Nephron progenitor cell (in vitro differentiated cells): Measurements from ENCODE around the gene ADCY7.
A peak's percentile ranks its signal among the peaks of the same experiment; 100 is the strongest.

ENCODE experiments used
- DNase-seq: peaks from one replicate; pipeline ENCODE4 v3.0.0; 2021
- H3K27ac Mint-ChIP-seq: 2 replicates; pipeline ENCODE4 v1.8.0; 2021; ENCODE audit warnings: mild to moderate bottlenecking, moderate library complexity, mixed read lengths
- H3K27me3 Mint-ChIP-seq: 2 replicates; pipeline ENCODE4 v1.8.0; 2021; ENCODE audit warnings: mild to moderate bottlenecking, low read depth, mixed read lengths; ENCODE audit not compliant: poor library complexity
- H3K36me3 Mint-ChIP-seq: 2 replicates; pipeline ENCODE4 v1.8.0; 2021; ENCODE audit warnings: low read depth, mixed read lengths
- H3K4me1 Mint-ChIP-seq: 2 replicates; pipeline ENCODE4 v1.8.0; 2021; ENCODE audit warnings: mixed read lengths
- H3K4me3 Mint-ChIP-seq: 2 replicates; pipeline ENCODE4 v1.8.0; 2021; ENCODE audit warnings: mild to moderate bottlenecking, moderate library complexity, mixed read lengths
- H3K9me3 Mint-ChIP-seq: 2 replicates; pipeline ENCODE4 v1.8.0; 2021; ENCODE audit warnings: mild to moderate bottlenecking, moderate library complexity, mixed read lengths
- TF ChIP-seq, protein P1 (sequence below): fragments of 200-600 bp; sonication (generic); IDR thresholded peaks from 2 replicates; pipeline ENCODE4 v1.5.0; 2021; ENCODE audit warnings: antibody characterized with exemption

ADCY7 gene

DNA sequence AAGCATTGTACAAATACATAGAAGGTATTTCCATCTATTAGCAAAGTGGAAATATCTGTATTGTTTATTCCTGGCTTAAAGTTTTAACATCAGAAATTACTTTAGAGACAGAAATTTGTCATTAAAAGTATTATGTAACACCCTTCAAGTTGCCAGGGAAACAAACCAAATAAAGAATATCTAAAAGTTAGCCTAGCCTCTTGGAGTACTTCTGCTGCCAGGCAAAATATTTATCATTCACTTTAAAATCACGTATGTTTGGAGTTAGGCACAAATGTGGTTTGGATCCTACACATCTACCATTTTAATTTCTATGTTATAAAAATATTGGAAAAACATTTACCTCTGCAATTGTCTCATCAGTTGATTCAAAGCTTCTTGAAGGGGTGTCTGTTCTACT is 87.7 kb downstream of the ADCY7 start:
- Mint-ChIP-seq H3K27me3 (no peaks in the 10 kb centered on the region), H3K27ac (no peak overlapping the region), H3K9me3 (peaks cover 10% of the 10 kb centered on the region), H3K4me1 (no peaks in the 10 kb centered on the region), H3K36me3 (peaks cover 89% of the 10 kb centered on the region), H3K4me3 (no peak overlapping the region)
- TF ChIP-seq, protein P1, sequence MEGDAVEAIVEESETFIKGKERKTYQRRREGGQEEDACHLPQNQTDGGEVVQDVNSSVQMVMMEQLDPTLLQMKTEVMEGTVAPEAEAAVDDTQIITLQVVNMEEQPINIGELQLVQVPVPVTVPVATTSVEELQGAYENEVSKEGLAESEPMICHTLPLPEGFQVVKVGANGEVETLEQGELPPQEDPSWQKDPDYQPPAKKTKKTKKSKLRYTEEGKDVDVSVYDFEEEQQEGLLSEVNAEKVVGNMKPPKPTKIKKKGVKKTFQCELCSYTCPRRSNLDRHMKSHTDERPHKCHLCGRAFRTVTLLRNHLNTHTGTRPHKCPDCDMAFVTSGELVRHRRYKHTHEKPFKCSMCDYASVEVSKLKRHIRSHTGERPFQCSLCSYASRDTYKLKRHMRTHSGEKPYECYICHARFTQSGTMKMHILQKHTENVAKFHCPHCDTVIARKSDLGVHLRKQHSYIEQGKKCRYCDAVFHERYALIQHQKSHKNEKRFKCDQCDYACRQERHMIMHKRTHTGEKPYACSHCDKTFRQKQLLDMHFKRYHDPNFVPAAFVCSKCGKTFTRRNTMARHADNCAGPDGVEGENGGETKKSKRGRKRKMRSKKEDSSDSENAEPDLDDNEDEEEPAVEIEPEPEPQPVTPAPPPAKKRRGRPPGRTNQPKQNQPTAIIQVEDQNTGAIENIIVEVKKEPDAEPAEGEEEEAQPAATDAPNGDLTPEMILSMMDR, result no peak
- no peak for DNase-seq

DNA sequence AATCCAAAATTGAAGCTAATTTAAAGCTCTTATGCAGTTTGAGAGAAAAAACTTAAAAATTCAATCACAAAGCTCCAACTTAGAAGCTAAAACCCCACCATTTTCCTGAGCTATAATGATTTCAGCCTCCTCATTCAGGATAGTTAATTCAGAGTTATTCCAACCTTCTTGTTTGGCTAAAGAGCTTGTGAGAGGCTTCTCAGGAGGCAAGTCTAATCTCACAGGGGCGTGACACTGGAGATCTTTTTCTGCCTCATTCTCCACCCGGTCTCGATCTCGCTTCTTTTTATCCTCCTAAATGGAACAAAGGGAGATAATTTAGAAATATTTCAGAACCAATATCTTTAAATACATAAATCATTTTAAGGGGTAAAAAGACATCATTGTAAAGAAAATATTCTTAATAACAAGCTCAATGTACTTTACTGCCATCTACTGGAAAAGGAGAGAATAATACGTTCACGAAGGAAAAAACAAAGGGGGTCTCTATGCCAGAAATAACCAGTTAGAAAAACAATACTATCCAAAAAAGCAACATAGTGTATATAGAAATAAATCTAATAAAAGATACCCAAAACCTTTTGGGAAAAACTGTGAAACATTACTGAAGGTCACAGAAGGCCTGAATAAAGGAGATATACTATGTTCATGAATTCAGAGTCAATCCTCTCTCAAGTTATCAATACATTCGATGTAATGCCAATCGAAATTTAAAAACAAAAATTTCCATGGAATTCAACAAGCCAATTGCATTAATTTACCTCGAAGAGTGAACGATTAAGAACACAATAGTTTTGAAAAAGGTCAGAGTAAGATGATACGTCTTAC is 88.5 kb downstream of the ADCY7 start:
- TF ChIP-seq, protein P1, result peak; percentile 64
- peaks cover 3% of the 10 kb centered on the region for H3K9me3 Mint-ChIP-seq
- no peaks in the 10 kb centered on the region for H3K27me3 Mint-ChIP-seq
- peaks cover 5% of the 10 kb centered on the region for H3K4me1 Mint-ChIP-seq
- no peak overlapping the region for H3K4me3 Mint-ChIP-seq
- no peak overlapping the region for H3K27ac Mint-ChIP-seq
- H3K36me3 Mint-ChIP-seq, result peaks cover 89% of the 10 kb centered on the region
- no peak for DNase-seq

DNA sequence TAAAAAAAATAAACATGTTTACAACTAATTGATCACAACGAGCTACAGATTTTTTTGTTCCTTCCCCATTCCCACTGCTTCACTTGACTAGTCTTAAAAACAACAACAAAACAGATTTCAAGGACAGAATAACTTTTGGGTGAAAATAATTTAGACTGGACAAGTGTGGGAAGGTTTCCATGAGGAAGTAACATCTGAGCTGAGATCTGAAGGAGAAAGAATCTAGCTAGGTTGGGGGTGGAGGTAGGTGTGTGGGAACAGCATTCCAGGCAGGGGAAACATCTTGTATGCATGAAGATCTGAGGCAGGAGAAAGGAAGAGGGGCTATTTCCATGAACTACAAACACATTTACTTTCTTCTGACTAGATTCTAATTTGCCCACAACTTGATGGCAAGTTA is 93.3 kb downstream of the ADCY7 start:
- Mint-ChIP-seq H3K9me3 (no peaks in the 10 kb centered on the region), H3K4me1 (peaks cover 18% of the 10 kb centered on the region), H3K36me3 (peaks cover 73% of the 10 kb centered on the region), H3K4me3 (no peak overlapping the region), H3K27ac (peak overlapping the region; percentile 20), H3K27me3 (no peaks in the 10 kb centered on the region)
- DNase-seq, result no peak
- TF ChIP-seq, protein P1, result no peak

DNA sequence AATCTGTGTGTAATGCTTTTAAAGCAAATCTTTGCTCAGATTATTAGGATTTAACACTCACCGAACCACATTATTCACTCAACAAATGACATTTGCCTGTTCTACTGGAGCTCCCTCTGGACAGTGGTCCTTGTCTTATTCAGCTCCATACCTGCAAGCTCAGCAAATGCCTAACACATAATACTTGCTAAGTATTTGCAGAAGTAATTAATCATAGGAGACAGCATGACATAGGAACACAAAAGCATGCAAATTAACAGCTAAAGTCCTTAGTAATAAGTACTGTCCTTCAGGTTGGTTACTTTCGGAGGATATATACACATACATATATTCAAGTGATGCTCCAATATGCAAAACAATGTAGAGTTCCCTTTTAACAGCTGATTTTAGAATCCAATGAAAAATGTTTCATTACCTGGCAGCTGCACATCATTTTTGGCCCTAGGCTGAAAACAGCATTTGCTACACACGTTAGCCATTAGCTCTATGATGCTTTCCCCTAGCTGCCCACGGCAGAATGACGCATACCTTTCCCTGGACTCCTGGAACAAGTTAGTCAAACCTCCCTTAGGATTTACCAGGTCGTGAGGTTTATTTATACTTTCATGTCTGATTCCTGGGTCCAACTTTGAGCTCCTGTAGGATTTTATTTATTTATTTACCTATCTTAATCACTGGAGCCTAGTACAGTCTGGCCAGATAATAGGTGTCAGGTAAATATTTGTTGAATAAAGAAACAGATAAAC is 93.9 kb downstream of the ADCY7 start:
- TF ChIP-seq, protein P1, result no peak
- no peak overlapping the region for H3K27ac Mint-ChIP-seq
- H3K9me3 Mint-ChIP-seq, result no peaks in the 10 kb centered on the region
- no peak for DNase-seq
- H3K4me3 Mint-ChIP-seq, result no peak overlapping the region
- H3K36me3 Mint-ChIP-seq, result peaks cover 71% of the 10 kb centered on the region
- peaks cover 24% of the 10 kb centered on the region for H3K4me1 Mint-ChIP-seq
- no peaks in the 10 kb centered on the region for H3K27me3 Mint-ChIP-seq

DNA sequence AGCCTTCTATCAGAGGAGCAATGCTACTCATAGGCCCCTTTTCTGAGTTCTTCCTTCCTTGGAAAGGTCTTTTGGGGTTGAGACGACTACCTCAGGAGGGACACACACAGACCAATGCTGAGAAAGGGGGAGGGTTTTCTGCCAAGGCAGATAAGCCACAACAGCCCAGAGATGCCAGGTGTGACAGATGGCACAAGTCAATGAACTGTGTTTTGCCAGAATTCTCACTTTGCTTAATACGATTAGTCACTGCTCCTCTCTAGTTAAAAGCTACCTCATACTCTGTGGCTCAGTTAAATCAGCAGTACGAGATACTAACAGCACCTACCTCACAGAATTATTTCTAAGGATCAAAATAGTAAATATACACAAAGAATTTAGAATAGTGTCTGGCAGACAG is 94.4 kb downstream of the ADCY7 start:
- H3K27ac Mint-ChIP-seq, result peak overlapping the region; percentile 12
- H3K27me3 Mint-ChIP-seq, result no peaks in the 10 kb centered on the region
- TF ChIP-seq, protein P1, result no peak
- H3K4me3 Mint-ChIP-seq, result no peak overlapping the region
- H3K4me1 Mint-ChIP-seq, result peaks cover 30% of the 10 kb centered on the region
- H3K36me3 Mint-ChIP-seq, result peaks cover 65% of the 10 kb centered on the region
- no peaks in the 10 kb centered on the region for H3K9me3 Mint-ChIP-seq
- no peak for DNase-seq
